Spleen (tissue), 13 donors: ENCODE results near the gene WDR83. TPM values are rescaled to one million over a fixed set of nuclear protein-coding genes. Genes with fewer than 3 reads are reported as not detected.
"Not testable (repeated sequence)": the region's sequence is repeated elsewhere in the genome, so short reads cannot be mapped to it uniquely, and the experiment has no call there.

Experiments used
- DNase-seq: peaks from one replicate; pipeline ENCODE4 v3.0.0-alpha.2; 2020
- H3K27ac ChIP-seq, 8 donors: fragments of 200-600 bp; sonication (generic) in 7 of 8; 1 replicate in 4 of 8; 2 replicates in 4 of 8; pipeline versions ENCODE4 v1.5.0 to v1.8.0; 2016 to 2021; ENCODE audit warnings: inconsistent platforms in 4 of 8, mild to moderate bottlenecking in 4 of 8, moderate library complexity in 1 of 8
- H3K27me3 ChIP-seq, 7 donors: fragments of 200-600 bp; sonication (generic) in 6 of 7; replicated peaks in 1 of 7; 1 replicate in 4 of 7; 2 replicates in 3 of 7; pipeline versions ENCODE4 v1.5.0 to v1.8.0; 2016 to 2021; ENCODE audit warnings: inconsistent platforms in 3 of 7, mild to moderate bottlenecking in 1 of 7
- H3K36me3 ChIP-seq, 6 donors: fragments of 200-600 bp; sonication (generic) in 5 of 6; 1 replicate in 4 of 6; 2 replicates in 2 of 6; pipeline versions ENCODE4 v1.5.0 to v1.8.0; 2016 to 2021; ENCODE audit warnings: inconsistent platforms in 2 of 6
- H3K4me1 ChIP-seq, 6 donors: fragments of 200-600 bp; sonication (generic) in 5 of 6; 1 replicate in 3 of 6; 2 replicates in 3 of 6; pipeline versions ENCODE4 v1.5.0 to v1.8.0; 2016 to 2021; ENCODE audit warnings: inconsistent platforms in 3 of 6
- H3K4me3 ChIP-seq, 8 donors: fragments of 200-600 bp; sonication (generic) in 7 of 8; 1 replicate in 4 of 8; 2 replicates in 4 of 8; pipeline versions ENCODE4 v1.5.0 to v1.8.0; 2016 to 2021; ENCODE audit warnings: inconsistent platforms in 4 of 8, mild to moderate bottlenecking in 4 of 8, moderate library complexity in 2 of 8
- H3K9me3 ChIP-seq, 8 donors: fragments of 200-600 bp; sonication (generic) in 7 of 8; 1 replicate in 4 of 8; 2 replicates in 4 of 8; pipeline versions ENCODE4 v1.5.0 to v1.8.0; 2016 to 2021; ENCODE audit warnings: inconsistent platforms in 4 of 8
- CTCF ChIP-seq, 11 experiments: fragments of 200-600 bp in 7 of 11; fragments of 450-650 bp in 4 of 11; sonication (generic) in 4 of 11; IDR thresholded peaks in 8 of 11; conservative IDR thresholded peaks in 3 of 11; 1 replicate in 7 of 11; 2 replicates in 4 of 11; pipeline versions ENCODE4 v1.4.0 to v1.8.0; 2016 to 2021; ENCODE audit warnings: antibody characterized with exemption in 11 of 11, inconsistent platforms in 4 of 11, mild to moderate bottlenecking in 1 of 11
- POLR2A ChIP-seq, 3 donors: fragments of 450-650 bp; IDR thresholded peaks; one replicate each; pipeline ENCODE4 v1.5.1; 2017; ENCODE audit warnings: antibody characterized with exemption in 3 of 3, mild to moderate bottlenecking in 1 of 3
- POLR2AphosphoS5 ChIP-seq, 3 donors: sonication (generic); formaldehyde crosslinking; IDR thresholded peaks; one replicate each; pipeline ENCODE4 v1.5.1; 2017; ENCODE audit warnings: antibody characterized with exemption in 3 of 3
- WGBS, 5 donors: extraction: QIAGEN DNeasy Blood & Tissue Kit in 3 of 5; methylation state at CpG; one replicate each; pipeline versions ENCODE4 v1.1.5 to v1.1.7; 2013 to 2018; 5-methylcytosine and 5-hydroxymethylcytosine counted together
- intact Hi-C: fragments of 100-400 bp; cut with DNase I; formaldehyde crosslinking; loops from one replicate; pipeline ENCODE4 v1.15.0; 2023; ENCODE audit warnings: low total_unique reads
- long read RNA-seq, 2 donors: transcript quantifications; one replicate each; lab custom pipeline, GENCODE V29; 2026
- polyA plus RNA-seq, 3 donors: library from polyadenylated mRNA; stranded (reverse); fragments of 200-250 nt; gene quantifications; one replicate each; pipeline ENCODE4 v1.2.1, GENCODE V29; 2013
- total RNA-seq, 7 donors: library from RNA; depleted of rRNA in 3 of 7; stranded (reverse); fragments of >200 nt in 3 of 7; fragmentation: NEBNext Ultra II Directional in 4 of 7; extraction: Animal tissue kit (Norgen Biotek cat#: 25700) in 4 of 7; gene quantifications; one replicate each; pipeline versions ENCODE4 v1.1.0 to v1.2.1, GENCODE V29; 2016 to 2021
- donor health status: healthy with polysubstance abuse.
- donor health status: DM: no; HTN: no; CAD: no; lungs with moderate emphysema.
- donor health status: DM: no; HTN: no; CAD: no.
- donor health status: Bipolar disorder and iron deficiency.
- donor health status: healthy.
- donor health status: DM: no; HTN: no; CAD: no.
- donor health status: DM: yes; HTN: yes; CAD: no.

The WDR83 gene
- 10 to 100 TPM in 6 of 7 donors, 1 to 10 TPM in 1; 6.4 to 15.7 (median 12.9) TPM for total RNA-seq
- polyA plus RNA-seq, result 10 to 100 TPM; 17.0 to 19.5 (median 19.0) TPM
- long read RNA-seq, donor 1, partial matches to known transcripts, result 203 of 204 reads
- long read RNA-seq, donor 1, other reads (novel, unspliced or antisense), result 0 of 204 reads
- long read RNA-seq, donor 2, partial matches to known transcripts, result 41 of 41 reads
- long read RNA-seq, donor 2, other reads (novel, unspliced or antisense), result 0 of 41 reads

- intact Hi-C loops, result no loop called here
- Histone ChIP-seq H3K4me1 (peaks cover 33 to 77% (median 61%) of the 10 kb centered on the region in 6 donors), H3K27me3 (no peaks in the 10 kb centered on the region), H3K4me3 (peak within 1 kb of the TSS; percentile 68 to 98 (median 82)), H3K9me3 (no peaks in the 10 kb centered on the region), H3K36me3 (peaks cover 0 to 46% (median 36%) of the 10 kb centered on the region in 6 donors), H3K27ac (peak within 1 kb of the TSS; percentile 76 to 92 (median 86))
- DNase-seq, result peak; percentile 94
- TF ChIP-seq POLR2AphosphoS5 (IDR thresholded peaks at IDR 0.05) (peak; percentile 67 to 87 (median 83)), CTCF (IDR thresholded peaks at IDR 0.05 in 8 of 11, conservative IDR thresholded peaks at IDR 0.05 in 3 of 11) (peak in 1 of 11 experiments; percentile 10), POLR2A (IDR thresholded peaks at IDR 0.05) (no peak)
- WGBS, 5 donors, result 1 to 2% (median 1%) methylated on average over 30 to 46 of the region's 46 CpGs
These were observed at the start of gene WDR83, which contains the start of gene MAN2B1 for GRCh38 chr19:12666265-12667048. WDR83 (plus strand) TSS chr19:12666807; CDS start chr19:12669791, 2,984 bp downstream. MAN2B1 (minus strand) TSS chr19:12666742; CDS start chr19:12666701, 41 bp downstream.

- no peaks in the 10 kb centered on the region for H3K27me3 ChIP-seq
- peaks cover 43 to 88% (median 76%) of the 10 kb centered on the region in 6 donors for H3K4me1 ChIP-seq
- no peak overlapping the region for H3K27ac ChIP-seq
- H3K9me3 ChIP-seq, result no peaks in the 10 kb centered on the region
- intact Hi-C loops, result no loop called here
- WGBS, 5 donors, result 71 to 93% (median 87%) methylated on average over 4 of the region's 4 CpGs
- no peak for DNase-seq
- no peak overlapping the region for H3K4me3 ChIP-seq
- peaks cover 0 to 53% (median 2%) of the 10 kb centered on the region in 6 donors for H3K36me3 ChIP-seq
- TF ChIP-seq POLR2A (IDR thresholded peaks at IDR 0.05) (no peak), CTCF (IDR thresholded peaks at IDR 0.05 in 8 of 11, conservative IDR thresholded peaks at IDR 0.05 in 3 of 11) (no peak), POLR2AphosphoS5 (IDR thresholded peaks at IDR 0.05) (no peak)
These were observed 49.0 kb upstream of the WDR83 start for GRCh38 chr19:12617646-12618045.

GRCh38 chr19:12621253-12622024 is 45.2 kb upstream of the WDR83 start:
- not testable (repeated sequence) for DNase-seq
- H3K27ac ChIP-seq, result peak overlapping the region in 1 of 8 donors; percentile 24

GRCh38 chr19:12623361-12624031 is 43.1 kb upstream of the WDR83 start:
- H3K36me3 ChIP-seq, result peaks cover 11 to 61% (median 49%) of the 10 kb centered on the region in 6 donors
- 88 to 97% (median 91%) methylated on average over 4 of the region's 4 CpGs for WGBS, 5 donors

More at GRCh38 chr19:12621253-12622024, 45.2 kb upstream of the WDR83 start:
- intact Hi-C loops, H3K9me3 ChIP-seq, H3K27me3 ChIP-seq, H3K4me3 ChIP-seq: not testable (repeated sequence)
- H3K36me3 ChIP-seq, result peaks cover 0 to 52% (median 28%) of the 10 kb centered on the region in 6 donors
- H3K4me1 ChIP-seq, result peaks cover 14 to 59% (median 42%) of the 10 kb centered on the region in 6 donors
- 82 to 91% (median 86%) methylated on average over 13 to 26 of the region's 26 CpGs for WGBS, 5 donors

More at GRCh38 chr19:12623361-12624031, 43.1 kb upstream of the WDR83 start:
- TF ChIP-seq CTCF (IDR thresholded peaks at IDR 0.05 in 8 of 11, conservative IDR thresholded peaks at IDR 0.05 in 3 of 11) (no peak), POLR2A (IDR thresholded peaks at IDR 0.05) (no peak), POLR2AphosphoS5 (IDR thresholded peaks at IDR 0.05) (no peak)
- H3K27me3 ChIP-seq, result no peaks in the 10 kb centered on the region
- no peak overlapping the region for H3K27ac ChIP-seq
- H3K4me3 ChIP-seq, result no peak overlapping the region
- DNase-seq, result no peak
- H3K9me3 ChIP-seq, result peaks cover 4 to 25% (median 17%) of the 10 kb centered on the region in 8 donors
- intact Hi-C loops, result no loop called here
- H3K4me1 ChIP-seq, result peaks cover 0 to 38% (median 22%) of the 10 kb centered on the region in 6 donors
